ELF-1 (cell line): Measurements from ENCODE around the gene G6PC3.
"Not testable (repeated sequence)": the region's sequence is repeated elsewhere in the genome, so short reads cannot be mapped to it uniquely, and the experiment has no call there.

Experiments
- DNase-seq: peaks from one replicate; pipeline ENCODE4 v3.0.0-alpha.2; 2016; ENCODE audit warnings: low read depth, low spot score

G6PC3 gene

GRCh38 chr17:44070455-44071197 is at the start of gene G6PC3:
G6PC3 (plus strand) TSS chr17:44070735; CDS start chr17:44070966, 231 bp downstream.
- peak; percentile 98 for DNase-seq

- not testable (repeated sequence) for DNase-seq
Measured at GRCh38 chr17:44021227-44021626, 49.3 kb upstream of the G6PC3 start.

GRCh38 chr17:44022246-44022645 is 48.3 kb upstream of the G6PC3 start:
- no peak for DNase-seq

- no peak for DNase-seq
Measured at GRCh38 chr17:44023545-44024270, 46.8 kb upstream of the G6PC3 start.

GRCh38 chr17:44024271-44024663 is 46.3 kb upstream of the G6PC3 start:
- DNase-seq, result no peak

- no peak for DNase-seq
Measured at GRCh38 chr17:44024853-44025252, 45.7 kb upstream of the G6PC3 start.

GRCh38 chr17:44029736-44030135 is 40.8 kb upstream of the G6PC3 start:
- DNase-seq, result no peak

GRCh38 chr17:44030482-44030881 is 40.1 kb upstream of the G6PC3 start:
- no peak for DNase-seq

GRCh38 chr17:44033861-44034408 is 36.6 kb upstream of the G6PC3 start:
- no peak for DNase-seq

GRCh38 chr17:44034688-44035087 is 35.8 kb upstream of the G6PC3 start:
- DNase-seq, result not testable (repeated sequence)

- no peak for DNase-seq
Measured at GRCh38 chr17:44037471-44037870, 33.1 kb upstream of the G6PC3 start.

GRCh38 chr17:44038604-44039011 is 31.9 kb upstream of the G6PC3 start:
- no peak for DNase-seq

- DNase-seq, result no peak
Measured at GRCh38 chr17:44039829-44040635, 30.5 kb upstream of the G6PC3 start.

- DNase-seq, result no peak
Measured at GRCh38 chr17:44043272-44043696, 27.3 kb upstream of the G6PC3 start.

- DNase-seq, result no peak
Measured at GRCh38 chr17:44044071-44044470, 26.5 kb upstream of the G6PC3 start.

- DNase-seq, result no peak
Measured at GRCh38 chr17:44045486-44045885, 25.0 kb upstream of the G6PC3 start.

- DNase-seq, result not testable (repeated sequence)
Measured at GRCh38 chr17:44046893-44047292, 23.6 kb upstream of the G6PC3 start.

- no peak for DNase-seq
Measured at GRCh38 chr17:44049294-44050060, 21.1 kb upstream of the G6PC3 start.

GRCh38 chr17:44053125-44053872 is 17.2 kb upstream of the G6PC3 start:
- no peak for DNase-seq
